Neural cell (in vitro differentiated cells): ENCODE measurements around the gene MRPL47. TPM values are rescaled to one million over a fixed set of nuclear protein-coding genes. Genes with fewer than 3 reads are reported as not detected.

Experiments
- H2AFZ ChIP-seq: fragments of 200-600, 300-800 bp; sonication (generic), shearing (Covaris generic); 2 replicates; pipeline ENCODE4 v1.6.0; 2014; ENCODE audit warnings: low read depth, mild to moderate bottlenecking, antibody characterized with exemption, low read length, moderate library complexity
- H3F3A ChIP-seq: fragments of 200-600 bp; shearing (Covaris generic); 2 replicates; pipeline ENCODE4 v1.6.1; 2016; ENCODE audit warnings: mild to moderate bottlenecking, moderate library complexity, mixed read lengths, antibody characterized with exemption, low read length; ENCODE audit not compliant: insufficient read depth, poor library complexity, severe bottlenecking
- H3K27ac ChIP-seq: fragments of 200-600, 300-800 bp; sonication (generic), shearing (Covaris generic); 2 replicates; pipeline ENCODE4 v1.5.1; 2014; ENCODE audit warnings: mild to moderate bottlenecking, low read length, moderate library complexity
- H3K27me3 ChIP-seq: fragments of 300-800, 200-600 bp; sonication (generic), shearing (Covaris generic); 2 replicates; pipeline ENCODE4 v1.6.0; 2014; ENCODE audit warnings: mild to moderate bottlenecking, low read depth, low read length, moderate library complexity; ENCODE audit not compliant: insufficient read depth
- H3K36me3 ChIP-seq: fragments of 300-800, 200-600 bp; sonication (generic), shearing (Covaris generic); 2 replicates; pipeline ENCODE4 v1.5.1; 2014; ENCODE audit warnings: mild to moderate bottlenecking, antibody characterized with exemption, low read length, moderate library complexity; ENCODE audit not compliant: insufficient read depth
- H3K4me2 ChIP-seq: fragments of 300-800, 200-600 bp; sonication (generic), shearing (Covaris generic); 2 replicates; pipeline ENCODE4 v1.6.0; 2014; ENCODE audit warnings: mild to moderate bottlenecking, low read length
- H3K4me3 ChIP-seq: fragments of 300-800, 200-600 bp; sonication (generic), shearing (Covaris generic); 2 replicates; pipeline ENCODE4 v1.5.1; 2014; ENCODE audit warnings: mild to moderate bottlenecking, low read length, moderate library complexity
- H3K79me2 ChIP-seq: fragments of 200-600 bp; shearing (Covaris generic); replicated peaks from 2 replicates; pipeline ENCODE4 v1.6.0; 2014; ENCODE audit warnings: mild to moderate bottlenecking, low read length, moderate library complexity; ENCODE audit not compliant: insufficient read depth
- H3K9ac ChIP-seq: fragments of 300-800, 200-600 bp; sonication (generic), shearing (Covaris generic); 2 replicates; pipeline ENCODE4 v1.6.1; 2016; ENCODE audit warnings: mild to moderate bottlenecking, low read length, mixed read lengths
- H3K9me2 ChIP-seq: fragments of 200-600 bp; shearing (Covaris generic); 2 replicates; pipeline ENCODE4 v1.6.1; 2016; ENCODE audit warnings: mild to moderate bottlenecking, low read length, mixed read lengths; ENCODE audit not compliant: insufficient read depth
- H3K9me3 ChIP-seq: fragments of 200-600, 300-800 bp; sonication (generic), shearing (Covaris generic); 2 replicates; pipeline ENCODE4 v1.6.1; 2016; ENCODE audit warnings: mild to moderate bottlenecking, mixed run types, low read length, moderate library complexity, mixed read lengths
- H4K20me1 ChIP-seq: fragments of 200-600 bp; shearing (Covaris generic); 2 replicates; pipeline ENCODE4 v1.6.1; 2016; ENCODE audit warnings: mild to moderate bottlenecking, mixed run types; ENCODE audit not compliant: insufficient read depth
- CTCF ChIP-seq: fragments of 450-650 bp; IDR thresholded peaks from 2 replicates; pipeline ENCODE4 v1.5.1; 2014; ENCODE audit warnings: antibody characterized with exemption, mild to moderate bottlenecking, moderate library complexity; ENCODE audit not compliant: poor library complexity, severe bottlenecking
- EP300 ChIP-seq: fragments of 450-650 bp; conservative IDR thresholded peaks from 2 replicates; pipeline ENCODE4 v1.6.1; 2014; ENCODE audit warnings: antibody characterized with exemption, mild to moderate bottlenecking, moderate library complexity; ENCODE audit not compliant: poor library complexity, severe bottlenecking
- EZH2 ChIP-seq: fragments of 200-600, 300-800 bp; shearing (Covaris generic), sonication (generic); IDR thresholded peaks from 2 replicates; pipeline ENCODE4 v1.6.1; 2014; ENCODE audit warnings: antibody characterized with exemption, low read length, borderline replicate concordance, mild to moderate bottlenecking; ENCODE audit not compliant: insufficient read depth, poor library complexity, severe bottlenecking
- MXI1 ChIP-seq: fragments of 450-650 bp; conservative IDR thresholded peaks from 2 replicates; pipeline ENCODE4 v1.6.1; 2014; ENCODE audit warnings: antibody characterized with exemption, mild to moderate bottlenecking; ENCODE audit not compliant: poor library complexity, severe bottlenecking
- POLR2AphosphoS5 ChIP-seq: IDR thresholded peaks from 2 replicates; pipeline ENCODE4 v1.6.1; 2012
- RAD21 ChIP-seq: fragments of 450-650 bp; conservative IDR thresholded peaks from 2 replicates; pipeline ENCODE4 v1.6.1; 2014; ENCODE audit warnings: antibody characterized with exemption, mild to moderate bottlenecking, moderate library complexity
- REST ChIP-seq: IDR thresholded peaks from 2 replicates; pipeline ENCODE4 v1.6.1; 2012; ENCODE audit warnings: borderline replicate concordance
- SMC3 ChIP-seq: fragments of 450-650 bp; conservative IDR thresholded peaks from 2 replicates; pipeline ENCODE4 v1.6.1; 2014; ENCODE audit warnings: antibody characterized with exemption, mild to moderate bottlenecking, moderate library complexity; ENCODE audit not compliant: poor library complexity
- TAF1 ChIP-seq: IDR thresholded peaks from 2 replicates; pipeline ENCODE4 v1.6.1; 2012; ENCODE audit warnings: low read depth
- polyA plus RNA-seq: library from polyadenylated mRNA; depleted of rRNA; stranded (reverse); fragments of >200 nt; gene quantifications from 2 replicates; pipeline ENCODE4 v1.2.3, GENCODE V29; 2014

MRPL47 gene
- polyA plus RNA-seq, 1 donor from 2014 or later = 91.1 TPM

- TF ChIP-seq POLR2AphosphoS5 = no peak
- no peak for TF ChIP-seq CTCF
- TF ChIP-seq REST = no peak
- TF ChIP-seq MXI1 = no peak
- no peak for TF ChIP-seq RAD21
- no peak for TF ChIP-seq EP300
- TF ChIP-seq EZH2 = no peak
- TF ChIP-seq SMC3 = no peak
- no peak for TF ChIP-seq TAF1
- no peak overlapping the region for H3K9ac ChIP-seq
- no peak overlapping the region for H3K27ac ChIP-seq
Measured at GRCh38 chr3:179542375-179542774, 62.1 kb downstream of the MRPL47 start.

GRCh38 chr3:179541596-179541995, 62.8 kb downstream of the MRPL47 start:
- Histone ChIP-seq H3K4me2 (no peak overlapping the region), H3K9me3 (no peaks in the 10 kb centered on the region), H3K36me3 (no peaks in the 10 kb centered on the region), H3K27ac (no peak overlapping the region), H3K9me2 (no peaks in the 10 kb centered on the region), H4K20me1 (no peaks in the 10 kb centered on the region), H3K9ac (no peak overlapping the region), H3F3A (no peaks in the 10 kb centered on the region), H3K79me2 (no peaks in the 10 kb centered on the region), H3K27me3 (no peaks in the 10 kb centered on the region), H3K4me3 (no peak overlapping the region), H2AFZ (no peak overlapping the region)
- no peak for TF ChIP-seq TAF1
- no peak for TF ChIP-seq RAD21

More at GRCh38 chr3:179542375-179542774, 62.1 kb downstream of the MRPL47 start:
- Histone ChIP-seq H3K9me3 (no peaks in the 10 kb centered on the region), H3K36me3 (no peaks in the 10 kb centered on the region), H2AFZ (no peak overlapping the region), H3K4me2 (no peak overlapping the region), H3K79me2 (no peaks in the 10 kb centered on the region), H3K27me3 (no peaks in the 10 kb centered on the region), H3K4me3 (no peak overlapping the region), H4K20me1 (no peaks in the 10 kb centered on the region), H3K9me2 (no peaks in the 10 kb centered on the region), H3F3A (no peaks in the 10 kb centered on the region)

- Histone ChIP-seq H3K4me2 (no peak overlapping the region), H3K9me3 (no peaks in the 10 kb centered on the region), H4K20me1 (no peaks in the 10 kb centered on the region), H3K36me3 (no peaks in the 10 kb centered on the region), H2AFZ (no peak overlapping the region), H3F3A (no peaks in the 10 kb centered on the region), H3K27ac (no peak overlapping the region), H3K9ac (no peak overlapping the region), H3K9me2 (no peaks in the 10 kb centered on the region), H3K27me3 (no peaks in the 10 kb centered on the region), H3K79me2 (no peaks in the 10 kb centered on the region), H3K4me3 (no peak overlapping the region)
- TF ChIP-seq POLR2AphosphoS5 (no peak), TAF1 (no peak), RAD21 (no peak), EZH2 (no peak), EP300 (no peak), MXI1 (no peak), CTCF (no peak), SMC3 (no peak)
Measured at GRCh38 chr3:179541094-179541493, 63.3 kb downstream of the MRPL47 start.
